Measurements from ENCODE around the gene UGCG.

Gene UGCG

GRCh38 chr9:111979561-111979960 lies 82.9 kb downstream of the UGCG start:
- TF ChIP-seq, protein P1, sequence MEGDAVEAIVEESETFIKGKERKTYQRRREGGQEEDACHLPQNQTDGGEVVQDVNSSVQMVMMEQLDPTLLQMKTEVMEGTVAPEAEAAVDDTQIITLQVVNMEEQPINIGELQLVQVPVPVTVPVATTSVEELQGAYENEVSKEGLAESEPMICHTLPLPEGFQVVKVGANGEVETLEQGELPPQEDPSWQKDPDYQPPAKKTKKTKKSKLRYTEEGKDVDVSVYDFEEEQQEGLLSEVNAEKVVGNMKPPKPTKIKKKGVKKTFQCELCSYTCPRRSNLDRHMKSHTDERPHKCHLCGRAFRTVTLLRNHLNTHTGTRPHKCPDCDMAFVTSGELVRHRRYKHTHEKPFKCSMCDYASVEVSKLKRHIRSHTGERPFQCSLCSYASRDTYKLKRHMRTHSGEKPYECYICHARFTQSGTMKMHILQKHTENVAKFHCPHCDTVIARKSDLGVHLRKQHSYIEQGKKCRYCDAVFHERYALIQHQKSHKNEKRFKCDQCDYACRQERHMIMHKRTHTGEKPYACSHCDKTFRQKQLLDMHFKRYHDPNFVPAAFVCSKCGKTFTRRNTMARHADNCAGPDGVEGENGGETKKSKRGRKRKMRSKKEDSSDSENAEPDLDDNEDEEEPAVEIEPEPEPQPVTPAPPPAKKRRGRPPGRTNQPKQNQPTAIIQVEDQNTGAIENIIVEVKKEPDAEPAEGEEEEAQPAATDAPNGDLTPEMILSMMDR (IDR thresholded peaks at IDR 0.05; ENCODE audit: low read depth, low read length) = no peak
- no peak for TF ChIP-seq POLR2A (IDR thresholded peaks at IDR 0.05; ENCODE audit: extremely low read depth, insufficient read length)
- no peak for TF ChIP-seq MAX (IDR thresholded peaks at IDR 0.05; ENCODE audit: low read depth, low read length)
- TF ChIP-seq MYC (IDR thresholded peaks at IDR 0.05; ENCODE audit: low read depth, low read length) = no peak
- no peak for DNase-seq (ENCODE audit: low read depth)
- H3K4me3 ChIP-seq (ENCODE audit: low read depth, low read length) = no peak overlapping the region

DNA sequence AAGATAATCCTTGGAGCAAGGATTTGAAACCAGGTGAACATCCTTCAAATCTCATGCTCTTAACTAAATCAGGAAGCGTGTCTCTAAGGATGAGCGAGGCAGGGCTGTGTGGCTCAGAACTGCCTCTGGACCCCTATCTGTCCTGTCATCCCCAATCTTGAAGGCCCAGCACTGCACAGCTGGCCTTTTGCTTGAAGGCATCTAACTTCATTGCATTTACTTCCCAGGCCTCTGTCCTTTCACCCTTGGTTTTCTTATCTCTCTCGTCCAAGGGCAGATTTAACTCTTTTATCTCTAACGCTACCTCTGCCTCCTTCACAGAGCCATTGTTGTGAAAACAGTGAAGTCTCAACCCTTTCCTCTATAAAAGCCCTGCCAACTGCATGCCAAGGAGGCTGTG lies 83.8 kb downstream of the UGCG start:
- TF ChIP-seq, protein P1 (IDR thresholded peaks at IDR 0.05; ENCODE audit: low read depth, low read length) = no peak
- no peak for TF ChIP-seq POLR2A (IDR thresholded peaks at IDR 0.05; ENCODE audit: extremely low read depth, insufficient read length)
- no peak for TF ChIP-seq MYC (IDR thresholded peaks at IDR 0.05; ENCODE audit: low read depth, low read length)
- no peak for TF ChIP-seq MAX (IDR thresholded peaks at IDR 0.05; ENCODE audit: low read depth, low read length)
- no peak overlapping the region for H3K4me3 ChIP-seq (ENCODE audit: low read depth, low read length)
- DNase-seq (ENCODE audit: low read depth) = no peak

DNA sequence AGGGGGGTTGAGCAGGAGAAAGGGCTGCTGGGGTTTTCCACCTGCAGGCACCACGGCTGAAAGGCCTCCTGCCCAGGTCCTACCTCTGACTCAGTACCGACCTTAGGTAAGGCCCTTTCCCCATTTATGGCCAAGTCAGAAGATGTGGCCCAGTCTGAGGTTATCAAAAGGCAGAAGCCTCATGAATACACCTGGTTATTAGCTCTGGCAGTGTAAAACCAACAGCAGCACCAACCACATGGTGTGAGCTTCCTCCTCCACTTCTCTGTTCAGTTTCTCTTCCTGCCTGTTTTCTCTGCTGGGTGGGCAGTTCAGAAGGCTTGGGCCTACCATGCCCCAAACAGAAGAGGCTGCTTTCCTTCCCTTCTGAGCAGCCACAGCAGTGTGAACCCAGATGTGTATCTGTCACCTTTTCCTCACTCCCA lies 86.9 kb downstream of the UGCG start:
- no peak for DNase-seq (ENCODE audit: low read depth)
- H3K4me3 ChIP-seq (ENCODE audit: low read depth, low read length) = no peak overlapping the region
- TF ChIP-seq MYC (IDR thresholded peaks at IDR 0.05; ENCODE audit: low read depth, low read length) = no peak
- TF ChIP-seq POLR2A (IDR thresholded peaks at IDR 0.05; ENCODE audit: extremely low read depth, insufficient read length) = no peak
- TF ChIP-seq, protein P1 (IDR thresholded peaks at IDR 0.05; ENCODE audit: low read depth, low read length) = no peak
- TF ChIP-seq MAX (IDR thresholded peaks at IDR 0.05; ENCODE audit: low read depth, low read length) = no peak

- TF ChIP-seq, protein P1 (IDR thresholded peaks at IDR 0.05; ENCODE audit: low read depth, low read length) = no peak
- TF ChIP-seq MYC (IDR thresholded peaks at IDR 0.05; ENCODE audit: low read depth, low read length) (no peak), MAX (IDR thresholded peaks at IDR 0.05; ENCODE audit: low read depth, low read length) (no peak), POLR2A (IDR thresholded peaks at IDR 0.05; ENCODE audit: extremely low read depth, insufficient read length) (no peak)
- no peak for DNase-seq (ENCODE audit: low read depth)
- no peak overlapping the region for H3K4me3 ChIP-seq (ENCODE audit: low read depth, low read length)
These were observed 87.6 kb downstream of the UGCG start for GRCh38 chr9:111984086-111984802.

Data from NB4 (cell line).